HuH-7 (cell line): Measurements from ENCODE around the gene MRTFB.

ENCODE experiments used
- DNase-seq: peaks from one replicate; pipeline ENCODE4 v3.0.0; 2011; ENCODE audit warnings: low spot score

MRTFB gene

DNA sequence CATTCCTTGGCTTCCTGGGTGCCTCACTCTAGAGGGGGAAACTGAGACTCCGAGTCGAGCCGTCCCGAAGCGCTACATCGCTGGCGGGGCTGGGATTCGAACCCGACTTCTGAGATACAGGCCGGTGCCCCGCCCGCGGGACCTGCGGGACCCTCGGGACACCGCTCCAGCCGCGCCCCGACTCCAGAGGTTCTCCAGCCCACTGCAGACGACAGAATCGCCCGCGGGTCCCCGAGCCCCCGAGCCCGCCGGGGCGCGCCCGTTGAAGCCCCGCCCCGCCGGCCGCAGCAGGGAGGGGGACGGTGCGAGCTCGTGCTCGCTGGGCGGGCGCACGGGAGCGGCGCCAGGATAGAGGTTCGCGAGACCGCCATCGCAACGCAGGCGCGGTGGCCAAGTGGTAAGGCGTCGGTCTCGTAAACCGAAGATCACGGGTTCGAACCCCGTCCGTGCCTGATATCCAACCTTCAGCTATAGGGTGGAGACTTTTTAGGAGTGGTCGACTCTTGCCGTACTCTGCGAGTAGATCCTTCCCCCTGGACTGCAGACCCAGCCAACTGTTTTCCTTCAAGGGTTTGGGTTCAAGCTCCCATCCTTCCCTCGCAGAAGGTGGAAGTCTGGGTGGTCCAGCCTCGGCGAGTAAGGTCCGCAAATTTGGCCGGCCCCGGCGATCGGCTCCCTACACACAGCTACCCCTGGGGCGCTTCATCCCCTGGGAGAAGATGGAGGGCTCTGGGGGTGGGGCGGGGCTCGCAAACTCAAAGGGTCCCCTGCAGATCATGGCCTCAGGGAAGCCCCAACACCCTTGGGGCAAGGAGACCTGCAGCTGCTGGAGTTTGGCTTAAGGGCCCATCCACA lies 214.6 kb downstream of the MRTFB start:
- DNase-seq, result peak; percentile 74

DNA sequence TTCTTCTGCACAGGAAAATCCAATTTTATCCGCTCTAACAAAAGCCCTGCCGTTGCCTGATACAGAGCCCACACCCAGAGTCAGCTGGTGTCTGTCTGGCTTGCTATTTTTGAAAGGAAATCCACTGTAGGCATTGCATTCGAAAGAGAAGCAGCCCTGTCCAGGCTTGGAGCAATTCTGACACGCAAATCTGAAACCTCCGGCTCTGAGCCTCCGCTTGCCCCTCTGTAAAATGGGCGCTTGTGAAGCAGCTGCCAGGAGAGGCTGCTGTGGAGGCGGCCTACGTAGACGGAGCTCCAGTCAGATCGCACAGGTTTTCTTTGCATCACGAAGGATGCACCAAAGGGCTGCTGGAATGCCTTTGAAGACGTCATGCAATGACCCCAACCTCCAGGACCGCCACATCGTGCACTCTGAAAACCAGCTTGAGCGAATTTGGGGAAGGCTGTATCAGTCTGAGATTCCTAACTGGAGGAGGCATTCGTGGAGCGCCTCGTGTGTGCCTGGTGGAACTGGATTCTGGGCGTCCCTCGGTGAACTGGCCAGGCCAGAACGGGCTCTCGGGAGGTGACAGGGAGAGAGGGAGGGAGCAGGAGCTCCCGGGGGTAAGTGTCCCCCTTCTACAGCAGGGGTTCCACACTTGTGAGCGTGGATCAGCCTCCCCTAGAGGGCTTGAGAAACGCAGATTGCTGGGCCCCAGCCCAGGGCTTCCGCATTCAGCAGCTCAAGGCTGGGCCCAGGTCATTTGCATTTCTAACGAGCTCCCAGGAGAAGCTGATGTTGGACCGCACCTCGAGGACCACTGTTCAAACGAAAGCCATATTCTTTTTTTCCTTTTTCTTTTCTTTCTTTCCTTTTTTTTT lies 215.5 kb downstream of the MRTFB start:
- DNase-seq, result no peak

DNA sequence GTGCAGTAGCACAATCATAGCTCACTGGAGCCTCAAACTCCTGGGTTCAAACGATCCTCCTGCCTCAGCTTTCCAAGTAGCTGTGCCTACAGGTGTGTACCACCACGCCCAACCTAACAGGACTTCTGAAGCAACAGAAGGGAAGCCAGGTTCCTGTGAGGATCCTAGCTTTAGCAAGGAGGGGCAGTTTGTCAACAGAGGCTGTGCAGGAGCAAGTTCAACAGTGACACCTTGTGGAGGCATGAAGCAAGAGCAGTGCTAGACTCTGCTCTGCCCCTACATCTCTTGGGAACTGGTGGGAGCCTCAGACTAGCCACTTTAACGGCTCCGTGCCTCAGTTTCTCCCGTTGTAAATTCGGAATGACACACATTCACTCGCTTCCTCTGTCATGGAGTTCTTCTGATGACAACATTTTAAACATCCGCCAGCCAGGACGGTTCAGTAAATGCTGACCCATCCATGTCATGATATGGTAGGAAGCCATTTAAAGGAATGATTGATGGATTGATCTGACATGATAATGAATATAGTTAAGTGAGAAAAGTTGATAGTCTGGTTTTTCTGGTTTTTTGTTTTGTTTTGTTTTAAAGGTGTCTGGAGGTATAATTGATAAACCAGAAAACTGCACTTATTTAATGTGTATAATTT lies 218.7 kb downstream of the MRTFB start:
- no peak for DNase-seq

DNA sequence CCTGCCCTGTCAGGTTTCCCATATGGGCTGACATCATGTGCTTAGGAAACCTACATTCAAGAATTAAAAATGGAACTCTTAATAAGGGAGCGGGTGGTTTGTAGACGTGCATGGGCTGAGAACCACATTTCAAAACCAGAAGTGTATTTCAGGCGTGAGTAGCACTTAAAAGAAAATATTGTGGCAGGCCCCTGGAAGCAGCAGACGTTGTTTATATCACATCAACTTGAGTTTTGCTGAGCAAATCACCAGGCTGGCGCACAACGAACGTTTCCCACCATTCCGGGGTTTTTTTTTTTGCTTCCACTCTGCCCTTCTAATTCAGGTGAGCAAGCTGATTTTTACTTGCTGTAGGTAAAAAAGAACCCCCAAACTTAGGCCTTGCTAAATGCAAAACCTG lies 220.2 kb downstream of the MRTFB start:
- no peak for DNase-seq

DNA sequence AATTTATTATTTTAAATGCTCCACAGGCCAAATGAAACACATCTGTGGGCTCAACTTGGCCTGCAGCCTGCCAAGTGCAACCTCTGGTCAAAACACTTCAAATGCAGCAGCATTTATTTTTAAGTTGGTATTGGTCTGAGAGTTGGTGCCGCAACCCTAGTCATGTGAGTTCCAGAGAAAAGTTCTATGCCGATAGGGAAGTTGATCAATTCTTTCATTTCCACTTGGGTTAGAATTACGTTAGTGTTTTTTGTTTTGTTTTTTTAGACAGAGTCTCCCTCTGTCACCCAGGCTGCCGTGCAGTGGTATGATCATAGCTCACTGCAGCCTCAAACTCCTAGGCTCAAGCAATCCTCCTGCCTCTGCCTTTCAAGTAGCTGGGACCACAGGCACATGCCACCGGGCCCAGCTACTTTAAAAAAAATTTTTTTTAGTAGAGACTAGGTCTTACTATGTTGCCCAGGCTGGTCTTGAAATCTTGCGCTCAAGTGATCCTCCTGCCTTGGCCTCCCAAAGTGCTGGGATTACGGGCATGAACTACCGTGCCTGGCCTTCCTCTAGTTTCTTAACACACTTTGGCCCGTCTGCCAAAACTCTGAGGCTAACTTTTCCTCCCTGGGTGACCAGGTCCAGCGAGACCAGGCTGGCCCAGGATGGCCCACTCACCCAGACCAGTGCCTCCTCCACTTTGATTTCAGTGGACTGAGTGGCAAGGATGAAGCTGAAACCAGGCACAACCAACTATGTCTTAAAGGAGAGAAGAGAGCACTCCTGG lies 221.1 kb downstream of the MRTFB start:
- no peak for DNase-seq

DNA sequence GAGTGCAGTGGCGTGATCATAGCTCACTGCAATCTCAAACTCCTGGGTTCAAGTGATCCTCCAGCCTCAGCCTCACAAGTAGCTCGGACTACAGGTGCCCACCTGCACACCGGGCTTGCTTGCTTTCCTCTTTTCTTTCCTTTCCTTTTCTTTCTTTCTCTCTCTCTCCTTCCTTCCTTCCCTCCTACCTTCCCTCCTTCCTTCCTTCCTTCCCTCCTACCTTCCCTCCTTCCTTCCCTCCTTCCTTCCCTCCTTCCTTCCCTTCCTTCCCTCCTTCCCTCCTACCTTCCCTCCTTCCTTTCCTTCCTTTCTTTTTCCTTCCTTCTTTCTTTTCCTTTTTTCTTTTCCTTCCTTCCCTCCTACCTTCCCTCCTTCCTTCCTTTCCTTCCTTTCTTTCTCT lies 225.5 kb downstream of the MRTFB start:
- DNase-seq, result no peak

DNA sequence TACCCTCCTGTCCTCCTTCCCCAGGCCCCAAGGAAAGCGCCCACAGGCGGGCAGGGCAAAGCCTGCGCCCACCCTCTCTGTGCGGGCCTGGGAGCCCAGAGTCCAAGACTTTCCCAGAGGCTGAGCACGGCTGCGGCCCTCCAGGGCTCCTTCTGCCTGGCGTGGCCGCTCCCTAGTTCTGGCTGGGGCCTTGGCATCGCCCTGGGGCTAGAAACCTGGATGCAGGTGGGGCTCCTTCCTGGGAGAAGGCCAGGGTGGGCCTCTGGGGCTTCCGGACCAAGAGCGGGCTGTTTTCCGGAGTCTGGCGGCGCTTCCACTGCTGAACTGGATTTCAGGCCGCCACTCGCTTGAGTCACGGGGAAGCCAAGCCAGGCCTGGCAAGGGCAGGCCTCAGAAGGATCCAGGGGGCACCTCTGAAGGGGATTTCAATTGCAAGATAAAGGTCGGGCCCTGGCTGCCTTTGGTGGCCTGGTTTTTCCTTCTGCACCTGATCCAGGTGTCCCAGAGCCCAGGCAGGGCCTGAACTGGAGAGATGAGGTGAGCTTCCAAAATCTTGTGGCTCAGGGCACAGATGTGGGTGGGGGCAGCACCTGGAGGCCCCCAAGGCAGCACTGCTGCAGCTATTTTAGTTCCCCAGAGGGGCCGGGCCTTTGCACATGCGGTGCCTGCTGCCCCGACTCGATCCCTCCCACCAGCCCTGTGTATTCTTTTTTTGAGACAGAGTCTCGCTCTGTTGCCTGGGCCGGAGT lies 227.4 kb downstream of the MRTFB start:
- DNase-seq, result no peak

DNA sequence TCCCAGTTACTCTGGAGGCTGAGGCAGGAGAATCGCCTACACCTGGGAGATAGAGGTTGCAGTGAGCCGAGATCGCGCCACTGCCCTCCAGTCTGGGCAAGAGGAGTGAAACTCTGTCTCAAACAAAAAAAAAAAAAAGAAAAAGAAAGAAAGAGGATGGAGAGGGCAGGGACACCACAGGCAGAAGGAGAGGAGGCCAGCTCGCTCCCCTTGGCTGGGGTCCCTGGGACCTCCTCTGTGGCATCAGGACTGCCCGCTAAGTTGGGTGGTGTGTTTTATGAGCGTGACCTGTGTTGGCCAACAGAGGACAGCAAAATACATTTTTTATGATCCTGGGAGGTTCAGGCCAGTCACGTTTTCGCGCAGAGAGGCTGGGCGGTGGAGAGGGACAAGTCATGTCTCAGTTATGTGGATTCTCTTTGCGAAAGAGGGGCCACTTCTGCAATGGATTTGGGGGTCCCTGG lies 229.6 kb downstream of the MRTFB start:
- DNase-seq, result peak; percentile 75

DNA sequence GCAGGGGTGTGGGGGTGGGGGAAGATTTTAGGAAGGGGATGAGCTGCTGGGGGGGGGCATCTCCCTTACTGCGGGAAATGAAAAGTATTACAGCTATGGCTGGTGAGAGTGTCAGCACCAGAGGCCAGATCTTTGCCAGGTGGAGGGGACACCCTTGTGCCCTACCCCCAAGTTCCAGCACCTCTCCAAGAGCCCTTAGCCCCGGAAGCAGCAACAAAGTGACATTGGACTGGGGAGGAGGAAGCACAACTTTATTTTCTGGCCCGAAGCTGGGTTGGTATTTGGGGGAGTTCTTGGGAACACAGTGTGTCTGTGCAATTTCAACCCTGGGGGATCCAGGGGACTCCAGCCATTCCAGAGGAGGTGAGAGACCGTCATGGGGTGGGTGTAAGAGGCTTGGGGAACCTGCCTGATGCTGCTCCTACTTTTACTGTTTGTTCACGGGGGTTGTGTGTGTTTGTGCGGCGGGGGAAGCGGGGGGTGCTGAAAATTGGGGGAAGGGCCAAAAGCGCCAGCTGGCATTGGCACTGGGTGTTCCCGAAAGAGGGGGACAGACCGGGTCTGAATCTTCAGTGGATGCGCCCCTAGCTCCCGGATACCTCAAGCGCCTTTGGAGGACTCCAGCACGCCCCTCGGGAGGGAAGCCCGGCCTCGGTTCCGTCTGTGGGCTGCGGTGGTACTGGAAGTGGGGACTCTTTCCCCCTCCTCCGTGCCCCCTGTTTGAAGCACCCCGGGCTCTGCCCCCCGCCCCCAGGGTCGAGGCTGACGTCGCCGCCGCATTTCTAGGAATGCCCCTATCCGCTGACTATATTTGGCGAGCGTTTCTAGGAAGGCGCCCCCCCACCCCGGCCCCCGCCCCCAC lies 230.3 kb downstream of the MRTFB start:
- no peak for DNase-seq

DNA sequence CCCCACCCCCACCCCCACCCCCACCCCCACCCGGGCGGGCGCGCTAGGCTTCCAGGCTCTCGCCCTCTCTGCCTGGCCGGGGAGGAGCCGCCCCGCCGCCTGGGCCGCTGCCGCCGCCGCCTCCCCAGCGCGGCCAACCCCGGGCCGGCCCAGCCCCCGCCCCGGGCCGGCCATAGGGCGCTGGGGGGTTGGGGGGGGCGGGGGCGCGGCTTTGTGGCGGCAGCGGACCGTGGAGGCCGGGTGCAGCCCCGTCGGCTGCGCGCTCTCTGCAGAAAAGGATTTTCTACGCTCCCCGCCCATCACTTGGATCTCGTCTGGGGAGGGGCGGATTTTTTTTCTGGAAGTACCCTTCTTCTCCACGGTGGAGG lies 230.9 kb downstream of the MRTFB start:
- DNase-seq, result peak; percentile 61

DNA sequence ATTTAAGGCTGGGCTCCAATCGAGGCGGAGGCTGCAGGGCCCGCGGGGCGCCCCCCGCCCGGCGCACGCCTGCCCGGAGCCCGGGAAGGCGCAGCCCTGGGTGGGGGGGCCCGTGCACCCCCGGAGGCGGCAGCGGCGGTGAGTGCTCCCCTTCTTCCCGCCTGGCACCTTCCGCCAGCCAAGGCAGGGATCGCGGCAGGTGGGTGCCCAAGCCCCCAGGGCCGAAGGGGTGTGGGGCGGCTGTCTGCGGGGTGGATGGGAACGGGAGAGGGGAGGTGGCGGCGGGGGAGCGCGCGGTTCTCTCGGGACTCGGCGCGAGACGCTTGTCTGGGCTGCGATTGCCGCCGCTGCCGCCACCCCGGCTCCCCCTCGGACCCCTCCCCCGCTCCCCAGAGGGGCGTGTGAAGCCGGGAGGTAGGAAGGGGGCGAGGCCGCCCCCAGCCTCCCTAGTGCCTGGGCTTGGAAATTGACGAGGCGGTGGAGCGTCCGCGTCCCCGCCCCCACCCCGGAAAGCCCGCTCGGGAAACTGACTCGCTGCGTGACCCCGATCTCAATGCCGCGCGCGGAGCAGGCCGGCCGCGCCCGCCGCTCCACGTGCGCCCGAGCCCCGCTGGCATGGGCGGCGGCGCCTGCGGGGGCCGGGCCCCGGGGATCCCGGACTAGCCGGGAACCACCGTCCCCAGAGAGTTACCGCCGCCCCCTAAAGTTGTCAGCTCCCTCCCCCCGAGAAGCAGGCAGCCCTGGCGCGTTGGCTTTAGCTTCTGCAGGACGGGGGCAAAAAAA lies 231.5 kb downstream of the MRTFB start:
- DNase-seq, result no peak

DNA sequence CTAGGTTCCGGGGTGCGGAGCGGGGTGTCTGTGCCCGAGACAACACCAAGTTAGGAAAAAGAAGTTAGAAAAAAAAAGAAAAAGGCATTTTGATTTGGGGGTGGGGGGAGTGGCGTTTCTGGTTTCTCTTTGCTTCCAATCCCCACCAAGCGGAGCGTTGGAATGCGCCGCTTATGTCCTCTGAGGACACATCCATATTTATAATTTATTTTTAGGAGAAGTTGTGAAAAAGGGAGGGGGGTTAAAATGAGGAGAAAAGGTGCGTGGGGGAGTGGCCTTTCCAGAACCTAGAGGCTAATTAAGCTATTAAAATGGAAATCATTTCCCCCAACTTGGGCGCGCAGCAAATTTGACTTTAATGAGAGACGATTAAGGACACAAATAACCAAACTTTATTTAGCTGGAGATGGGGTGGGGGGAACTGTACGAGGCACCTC lies 232.1 kb downstream of the MRTFB start:
- DNase-seq, result no peak

DNA sequence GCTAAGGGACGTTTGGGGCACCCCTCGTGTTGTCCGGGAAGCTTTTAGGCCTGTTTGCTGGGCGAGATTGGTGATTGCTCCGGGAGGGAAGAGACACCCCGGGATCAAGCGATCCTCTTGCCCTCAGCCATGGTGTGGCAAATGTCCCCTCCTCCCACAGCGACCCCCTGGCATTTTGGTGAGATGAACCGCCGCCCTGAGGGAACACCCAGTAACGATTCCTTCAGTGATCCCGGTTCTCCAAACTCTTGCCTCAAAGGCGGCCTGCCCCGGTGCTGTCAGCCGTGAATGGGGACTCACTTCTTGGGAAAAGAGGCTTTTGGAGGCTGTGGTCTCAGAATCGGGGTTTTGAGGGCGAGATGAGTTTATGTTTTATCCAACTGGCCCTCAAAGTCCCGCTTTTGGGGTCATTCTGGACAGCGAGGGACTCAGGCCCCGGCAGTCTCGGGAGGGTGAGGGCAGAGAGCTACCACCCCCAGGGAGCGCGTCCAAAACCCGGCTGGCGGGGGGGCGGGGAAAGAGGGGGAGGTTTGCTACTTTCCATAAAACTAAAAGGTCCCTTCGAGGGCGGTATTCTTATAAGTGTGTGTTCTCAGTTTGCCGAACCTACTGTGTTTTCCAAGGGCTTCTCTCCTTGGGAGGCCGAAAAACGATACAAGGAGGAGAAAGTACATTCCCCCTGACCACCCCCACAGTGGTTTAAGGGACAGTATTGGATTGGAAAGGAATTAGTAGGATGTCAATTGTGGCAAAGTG lies 232.7 kb downstream of the MRTFB start:
- DNase-seq, result no peak

DNA sequence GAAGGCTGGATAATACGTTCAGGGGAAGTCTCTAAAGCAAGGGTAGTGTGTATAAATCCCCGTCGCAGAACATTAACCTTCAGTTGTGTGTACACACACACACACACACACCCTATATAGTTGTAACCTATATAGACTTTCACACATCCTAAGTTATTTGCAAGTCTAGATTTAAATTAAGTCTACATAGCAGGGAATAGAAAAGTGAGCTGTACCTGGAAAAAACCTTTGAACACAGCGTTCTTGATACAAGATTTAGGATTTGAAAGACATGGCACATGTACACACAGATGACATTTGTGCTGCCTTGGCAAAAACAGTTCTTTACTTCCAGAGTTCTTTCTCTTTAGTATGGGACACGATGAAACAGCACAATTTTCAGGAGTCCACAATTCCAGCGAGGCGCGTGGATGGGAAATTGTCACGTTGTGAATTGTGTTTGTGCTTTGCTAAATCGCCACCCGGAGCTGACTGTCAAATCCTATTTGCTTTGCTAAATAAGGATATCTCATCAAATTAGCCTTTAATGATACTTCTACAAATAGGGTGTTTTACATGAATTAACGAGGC lies 233.9 kb downstream of the MRTFB start:
- DNase-seq, result no peak

DNA sequence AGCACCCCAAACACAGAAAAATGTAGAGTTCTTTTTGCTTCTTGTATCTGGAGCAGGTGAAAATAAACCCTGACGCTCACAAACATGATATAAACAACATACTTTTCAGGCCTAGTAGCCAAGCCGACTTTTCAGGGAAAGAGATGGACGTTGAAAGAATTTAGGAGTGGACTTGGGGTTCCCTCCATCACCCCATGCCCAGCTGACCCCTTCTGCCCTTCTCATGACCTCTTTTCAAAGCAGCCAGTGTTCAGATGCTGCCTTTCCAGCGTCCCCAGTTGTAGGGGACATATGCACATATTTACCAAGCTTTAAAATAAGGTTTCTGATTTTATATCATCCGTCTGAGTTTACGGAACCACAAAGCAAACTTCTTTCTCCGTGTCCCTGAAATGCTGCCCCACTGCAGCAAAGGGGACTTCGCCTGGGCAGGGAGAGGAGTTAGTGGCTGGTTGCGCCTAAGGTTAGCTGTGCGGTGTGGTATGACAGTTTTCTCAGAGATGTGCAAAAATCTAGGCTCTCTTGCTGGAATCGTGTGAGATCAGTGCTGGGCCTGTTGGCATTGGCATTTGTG lies 235.5 kb downstream of the MRTFB start:
- DNase-seq, result no peak

DNA sequence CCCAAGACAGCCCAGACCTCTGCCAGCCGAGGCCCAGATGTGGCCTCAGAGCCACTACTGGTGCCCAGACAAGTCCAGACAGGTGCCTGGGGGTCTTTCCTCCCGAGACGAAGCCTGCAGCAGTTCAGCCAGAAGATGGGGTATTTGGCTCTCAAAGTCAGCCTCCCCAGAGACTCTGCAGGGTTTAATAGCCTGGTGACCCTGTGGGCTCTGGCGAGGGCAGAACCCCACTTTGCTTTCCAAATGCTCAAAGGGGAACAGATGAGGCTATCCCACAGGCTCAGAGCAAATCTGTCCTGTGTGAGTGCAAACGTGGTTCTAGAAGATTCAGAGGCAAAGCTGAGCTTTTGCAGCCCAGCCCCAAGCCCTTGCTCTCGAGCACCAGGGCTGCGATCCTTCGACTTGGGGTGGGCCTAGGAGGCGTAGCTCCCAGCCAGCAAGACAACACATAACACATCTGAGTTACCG lies 236.0 kb downstream of the MRTFB start:
- no peak for DNase-seq

DNA sequence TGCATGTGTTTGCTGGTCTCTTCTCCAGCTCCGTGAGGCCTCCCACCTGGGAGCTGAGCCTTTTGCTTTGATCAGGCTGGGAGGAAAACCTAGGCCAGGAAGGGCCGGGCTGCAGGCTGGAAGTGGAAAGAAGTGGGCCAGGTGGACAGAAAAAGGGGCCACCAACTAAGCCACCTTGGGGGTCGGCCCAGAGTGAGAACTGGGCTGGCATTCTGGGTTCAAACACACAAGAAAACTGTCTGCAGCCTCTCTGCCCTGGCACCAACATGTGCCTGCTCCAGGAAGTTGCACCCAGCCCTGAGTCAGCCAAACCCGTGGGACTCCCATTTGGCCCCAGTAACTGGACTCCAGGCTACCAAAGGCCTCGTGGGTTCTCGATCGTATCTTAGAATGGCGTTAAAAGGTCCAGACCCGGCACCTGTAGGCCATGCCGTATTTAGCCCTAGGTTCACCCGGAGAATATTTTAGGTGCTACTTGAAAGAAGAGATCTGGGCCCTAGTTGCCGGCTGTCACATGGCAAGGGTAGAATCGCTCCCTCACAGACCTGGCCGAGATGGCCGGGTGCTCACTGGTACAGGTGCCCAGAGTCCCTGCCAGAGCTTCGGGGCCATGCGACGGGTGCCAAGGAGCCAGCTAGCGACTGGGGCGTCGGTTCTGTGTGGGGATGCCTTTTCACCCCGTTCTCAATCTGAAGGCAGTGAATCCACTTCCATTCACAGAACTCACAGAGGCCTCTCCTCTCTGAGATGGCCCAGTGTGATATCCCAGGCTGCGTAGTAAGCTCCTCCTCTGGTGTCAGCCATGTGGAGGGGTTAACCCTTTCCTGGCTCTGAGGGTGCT lies 236.6 kb downstream of the MRTFB start:
- DNase-seq, result no peak
